H1 (cell line): ENCODE results near the gene SIAH3. TPM values are rescaled to one million over a fixed set of nuclear protein-coding genes. Genes with fewer than 3 reads are reported as not detected.

Experiments
- FOSL1 ChIP-seq: IDR thresholded peaks from 2 replicates; pipeline ENCODE4 v1.6.1; 2011; ENCODE audit warnings: mild to moderate bottlenecking, low read depth, low read length, moderate library complexity; ENCODE audit not compliant: insufficient read depth
- SAP30 ChIP-seq: fragments of 300-600 bp; sonication (generic); IDR thresholded peaks from 2 replicates; pipeline ENCODE4 v1.7.1; 2012; ENCODE audit warnings: low read length, moderate library complexity, mild to moderate bottlenecking, inconsistent platforms; ENCODE audit not compliant: insufficient read depth, insufficient replicate concordance
- TCF12 ChIP-seq: IDR thresholded peaks from 2 replicates; pipeline ENCODE4 v1.6.1; 2011; ENCODE audit warnings: low read depth, mild to moderate bottlenecking, low read length
- TEAD4 ChIP-seq: IDR thresholded peaks from 2 replicates; pipeline ENCODE4 v1.6.1; 2012; ENCODE audit warnings: low read depth, low read length, inconsistent platforms, mixed read lengths
- polyA plus RNA-seq, 7 experiments: library from polyadenylated mRNA; depleted of rRNA in 3 of 7; stranded (reverse) in 5 of 7; unstranded in 2 of 7; fragments of >200 nt in 5 of 7; fragments of 200-250 nt in 2 of 7; gene quantifications; 1 replicate in 5 of 7; 2 replicates in 1 of 7; 4 replicates in 1 of 7; pipeline versions ENCODE4 v1.2.1 to v1.2.3, GENCODE V29; 2011 to 2013; ENCODE audit warnings: missing spikeins in 2 of 7, mixed read lengths in 2 of 7
- total RNA-seq: library from RNA; stranded (reverse); fragmentation: NEBNext Ultra II Directional; extraction: Animal tissue kit (Norgen Biotek cat#: 25700); gene quantifications from 2 replicates; pipeline ENCODE4 v1.2.1, GENCODE V29; 2021
- TF ChIP-seq, protein P1 (sequence below): fragments of 300-600 bp; sonication (generic); IDR thresholded peaks from 2 replicates; pipeline ENCODE4 v1.7.1; 2012; ENCODE audit warnings: low read length, moderate library complexity, mild to moderate bottlenecking, inconsistent platforms; ENCODE audit not compliant: insufficient replicate concordance
- TF ChIP-seq, protein P2 (sequence below): IDR thresholded peaks from 2 replicates; pipeline ENCODE4 v1.6.1; 2011; ENCODE audit warnings: low read length, improper control_type of control experiment
- TF ChIP-seq, protein P3 (sequence below), 3 experiments: IDR thresholded peaks; 1 replicate in 2 of 3; 2 replicates in 1 of 3; pipeline versions ENCODE4 v1.5.1 to v1.6.1; 2011; ENCODE audit warnings: low read length in 3 of 3, mild to moderate bottlenecking in 3 of 3, inconsistent platforms in 2 of 3, low read depth in 1 of 3, moderate library complexity in 1 of 3; ENCODE audit not compliant: insufficient read depth in 1 of 3; ENCODE audit errors: control extremely low read depth in 1 of 3

Gene SIAH3
- total and polyA plus RNA-seq, 2 of the 8 experiments (the other 6 are each of a cell fraction or from before 2014, with no cell fraction given) = 0.15 to 0.17 TPM

DNA sequence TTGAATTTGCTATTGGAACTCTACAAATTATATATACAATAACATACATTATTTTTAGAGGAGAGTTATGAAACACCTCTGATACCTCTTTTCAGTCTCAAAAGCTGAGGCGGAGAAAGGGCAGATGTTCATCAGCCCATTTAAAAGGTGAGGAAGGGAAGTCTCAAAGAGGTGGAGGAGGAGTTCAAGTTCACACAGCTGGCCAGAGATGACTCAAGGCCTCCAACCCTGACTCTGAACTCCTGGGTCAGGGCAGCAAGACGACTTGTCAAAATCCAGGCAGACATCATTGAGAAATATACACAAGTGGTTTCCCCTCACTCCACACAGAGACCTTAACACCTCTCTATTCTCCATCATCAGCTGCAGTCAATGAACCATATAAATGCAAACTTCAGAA is 2.1 kb downstream of the SIAH3 start (continued):
- TF ChIP-seq, protein P1, sequence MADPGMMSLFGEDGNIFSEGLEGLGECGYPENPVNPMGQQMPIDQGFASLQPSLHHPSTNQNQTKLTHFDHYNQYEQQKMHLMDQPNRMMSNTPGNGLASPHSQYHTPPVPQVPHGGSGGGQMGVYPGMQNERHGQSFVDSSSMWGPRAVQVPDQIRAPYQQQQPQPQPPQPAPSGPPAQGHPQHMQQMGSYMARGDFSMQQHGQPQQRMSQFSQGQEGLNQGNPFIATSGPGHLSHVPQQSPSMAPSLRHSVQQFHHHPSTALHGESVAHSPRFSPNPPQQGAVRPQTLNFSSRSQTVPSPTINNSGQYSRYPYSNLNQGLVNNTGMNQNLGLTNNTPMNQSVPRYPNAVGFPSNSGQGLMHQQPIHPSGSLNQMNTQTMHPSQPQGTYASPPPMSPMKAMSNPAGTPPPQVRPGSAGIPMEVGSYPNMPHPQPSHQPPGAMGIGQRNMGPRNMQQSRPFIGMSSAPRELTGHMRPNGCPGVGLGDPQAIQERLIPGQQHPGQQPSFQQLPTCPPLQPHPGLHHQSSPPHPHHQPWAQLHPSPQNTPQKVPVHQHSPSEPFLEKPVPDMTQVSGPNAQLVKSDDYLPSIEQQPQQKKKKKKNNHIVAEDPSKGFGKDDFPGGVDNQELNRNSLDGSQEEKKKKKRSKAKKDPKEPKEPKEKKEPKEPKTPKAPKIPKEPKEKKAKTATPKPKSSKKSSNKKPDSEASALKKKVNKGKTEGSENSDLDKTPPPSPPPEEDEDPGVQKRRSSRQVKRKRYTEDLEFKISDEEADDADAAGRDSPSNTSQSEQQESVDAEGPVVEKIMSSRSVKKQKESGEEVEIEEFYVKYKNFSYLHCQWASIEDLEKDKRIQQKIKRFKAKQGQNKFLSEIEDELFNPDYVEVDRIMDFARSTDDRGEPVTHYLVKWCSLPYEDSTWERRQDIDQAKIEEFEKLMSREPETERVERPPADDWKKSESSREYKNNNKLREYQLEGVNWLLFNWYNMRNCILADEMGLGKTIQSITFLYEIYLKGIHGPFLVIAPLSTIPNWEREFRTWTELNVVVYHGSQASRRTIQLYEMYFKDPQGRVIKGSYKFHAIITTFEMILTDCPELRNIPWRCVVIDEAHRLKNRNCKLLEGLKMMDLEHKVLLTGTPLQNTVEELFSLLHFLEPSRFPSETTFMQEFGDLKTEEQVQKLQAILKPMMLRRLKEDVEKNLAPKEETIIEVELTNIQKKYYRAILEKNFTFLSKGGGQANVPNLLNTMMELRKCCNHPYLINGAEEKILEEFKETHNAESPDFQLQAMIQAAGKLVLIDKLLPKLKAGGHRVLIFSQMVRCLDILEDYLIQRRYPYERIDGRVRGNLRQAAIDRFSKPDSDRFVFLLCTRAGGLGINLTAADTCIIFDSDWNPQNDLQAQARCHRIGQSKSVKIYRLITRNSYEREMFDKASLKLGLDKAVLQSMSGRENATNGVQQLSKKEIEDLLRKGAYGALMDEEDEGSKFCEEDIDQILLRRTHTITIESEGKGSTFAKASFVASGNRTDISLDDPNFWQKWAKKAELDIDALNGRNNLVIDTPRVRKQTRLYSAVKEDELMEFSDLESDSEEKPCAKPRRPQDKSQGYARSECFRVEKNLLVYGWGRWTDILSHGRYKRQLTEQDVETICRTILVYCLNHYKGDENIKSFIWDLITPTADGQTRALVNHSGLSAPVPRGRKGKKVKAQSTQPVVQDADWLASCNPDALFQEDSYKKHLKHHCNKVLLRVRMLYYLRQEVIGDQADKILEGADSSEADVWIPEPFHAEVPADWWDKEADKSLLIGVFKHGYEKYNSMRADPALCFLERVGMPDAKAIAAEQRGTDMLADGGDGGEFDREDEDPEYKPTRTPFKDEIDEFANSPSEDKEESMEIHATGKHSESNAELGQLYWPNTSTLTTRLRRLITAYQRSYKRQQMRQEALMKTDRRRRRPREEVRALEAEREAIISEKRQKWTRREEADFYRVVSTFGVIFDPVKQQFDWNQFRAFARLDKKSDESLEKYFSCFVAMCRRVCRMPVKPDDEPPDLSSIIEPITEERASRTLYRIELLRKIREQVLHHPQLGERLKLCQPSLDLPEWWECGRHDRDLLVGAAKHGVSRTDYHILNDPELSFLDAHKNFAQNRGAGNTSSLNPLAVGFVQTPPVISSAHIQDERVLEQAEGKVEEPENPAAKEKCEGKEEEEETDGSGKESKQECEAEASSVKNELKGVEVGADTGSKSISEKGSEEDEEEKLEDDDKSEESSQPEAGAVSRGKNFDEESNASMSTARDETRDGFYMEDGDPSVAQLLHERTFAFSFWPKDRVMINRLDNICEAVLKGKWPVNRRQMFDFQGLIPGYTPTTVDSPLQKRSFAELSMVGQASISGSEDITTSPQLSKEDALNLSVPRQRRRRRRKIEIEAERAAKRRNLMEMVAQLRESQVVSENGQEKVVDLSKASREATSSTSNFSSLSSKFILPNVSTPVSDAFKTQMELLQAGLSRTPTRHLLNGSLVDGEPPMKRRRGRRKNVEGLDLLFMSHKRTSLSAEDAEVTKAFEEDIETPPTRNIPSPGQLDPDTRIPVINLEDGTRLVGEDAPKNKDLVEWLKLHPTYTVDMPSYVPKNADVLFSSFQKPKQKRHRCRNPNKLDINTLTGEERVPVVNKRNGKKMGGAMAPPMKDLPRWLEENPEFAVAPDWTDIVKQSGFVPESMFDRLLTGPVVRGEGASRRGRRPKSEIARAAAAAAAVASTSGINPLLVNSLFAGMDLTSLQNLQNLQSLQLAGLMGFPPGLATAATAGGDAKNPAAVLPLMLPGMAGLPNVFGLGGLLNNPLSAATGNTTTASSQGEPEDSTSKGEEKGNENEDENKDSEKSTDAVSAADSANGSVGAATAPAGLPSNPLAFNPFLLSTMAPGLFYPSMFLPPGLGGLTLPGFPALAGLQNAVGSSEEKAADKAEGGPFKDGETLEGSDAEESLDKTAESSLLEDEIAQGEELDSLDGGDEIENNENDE = no peak
- TF ChIP-seq, protein P2, sequence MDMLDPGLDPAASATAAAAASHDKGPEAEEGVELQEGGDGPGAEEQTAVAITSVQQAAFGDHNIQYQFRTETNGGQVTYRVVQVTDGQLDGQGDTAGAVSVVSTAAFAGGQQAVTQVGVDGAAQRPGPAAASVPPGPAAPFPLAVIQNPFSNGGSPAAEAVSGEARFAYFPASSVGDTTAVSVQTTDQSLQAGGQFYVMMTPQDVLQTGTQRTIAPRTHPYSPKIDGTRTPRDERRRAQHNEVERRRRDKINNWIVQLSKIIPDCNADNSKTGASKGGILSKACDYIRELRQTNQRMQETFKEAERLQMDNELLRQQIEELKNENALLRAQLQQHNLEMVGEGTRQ = no peak
- no peak for TF ChIP-seq FOSL1
- TF ChIP-seq, protein P3, sequence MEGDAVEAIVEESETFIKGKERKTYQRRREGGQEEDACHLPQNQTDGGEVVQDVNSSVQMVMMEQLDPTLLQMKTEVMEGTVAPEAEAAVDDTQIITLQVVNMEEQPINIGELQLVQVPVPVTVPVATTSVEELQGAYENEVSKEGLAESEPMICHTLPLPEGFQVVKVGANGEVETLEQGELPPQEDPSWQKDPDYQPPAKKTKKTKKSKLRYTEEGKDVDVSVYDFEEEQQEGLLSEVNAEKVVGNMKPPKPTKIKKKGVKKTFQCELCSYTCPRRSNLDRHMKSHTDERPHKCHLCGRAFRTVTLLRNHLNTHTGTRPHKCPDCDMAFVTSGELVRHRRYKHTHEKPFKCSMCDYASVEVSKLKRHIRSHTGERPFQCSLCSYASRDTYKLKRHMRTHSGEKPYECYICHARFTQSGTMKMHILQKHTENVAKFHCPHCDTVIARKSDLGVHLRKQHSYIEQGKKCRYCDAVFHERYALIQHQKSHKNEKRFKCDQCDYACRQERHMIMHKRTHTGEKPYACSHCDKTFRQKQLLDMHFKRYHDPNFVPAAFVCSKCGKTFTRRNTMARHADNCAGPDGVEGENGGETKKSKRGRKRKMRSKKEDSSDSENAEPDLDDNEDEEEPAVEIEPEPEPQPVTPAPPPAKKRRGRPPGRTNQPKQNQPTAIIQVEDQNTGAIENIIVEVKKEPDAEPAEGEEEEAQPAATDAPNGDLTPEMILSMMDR (IDR thresholded peaks at IDR 0.05; ENCODE audit: control extremely low read depth in 1 of 3, insufficient read depth in 1 of 3, low read depth in 1 of 3, low read length in 3 of 3) = no peak
- no peak for TF ChIP-seq SAP30
- no peak for TF ChIP-seq TEAD4
- TF ChIP-seq TCF12 = no peak
